GM23338 (cell line): Measurements from ENCODE around the gene LAMA4. TPM values are rescaled to one million over a fixed set of nuclear protein-coding genes. Genes with fewer than 3 reads are reported as not detected.

Experiments used
- ATAC-seq: fragments of 200-7000 bp; cut with Tn5 transposase; 3 replicates; pipeline ENCODE4 v1.9.1; 2020
- DNase-seq: peaks from one replicate; pipeline ENCODE4 v3.0.0-alpha.2; 2015; ENCODE audit warnings: low spot score
- H2AFZ ChIP-seq: fragments of 200-600 bp; sonication (generic); 2 replicates; pipeline ENCODE4 v1.8.0; 2016; ENCODE audit warnings: antibody characterized with exemption, mild to moderate bottlenecking, moderate library complexity
- H3F3A ChIP-seq: fragments of 200-600 bp; sonication (generic); replicated peaks from 2 replicates; pipeline ENCODE4 v1.8.0; 2017; ENCODE audit warnings: antibody characterized with exemption, mixed run types, low read depth
- H3K27ac ChIP-seq: fragments of 200-600 bp; sonication (generic); 2 replicates; pipeline ENCODE4 v1.6.1; 2016; ENCODE audit warnings: low read depth
- H3K27me3 ChIP-seq: fragments of 200-600 bp; sonication (generic); 2 replicates; pipeline ENCODE4 v1.8.0; 2016; ENCODE audit warnings: mild to moderate bottlenecking, mixed run types, moderate library complexity; ENCODE audit not compliant: insufficient read depth
- H3K36me3 ChIP-seq: fragments of 200-600 bp; sonication (generic); 2 replicates; pipeline ENCODE4 v1.8.0; 2016; ENCODE audit warnings: mild to moderate bottlenecking; ENCODE audit not compliant: insufficient read depth
- H3K4me1 ChIP-seq: fragments of 200-600 bp; sonication (generic); 2 replicates; pipeline ENCODE4 v1.8.0; 2016; ENCODE audit warnings: mild to moderate bottlenecking, moderate library complexity; ENCODE audit not compliant: insufficient read depth
- H3K4me2 ChIP-seq: fragments of 200-600 bp; sonication (generic); 2 replicates; pipeline ENCODE4 v1.7.1; 2017; ENCODE audit warnings: mixed run types
- H3K4me3 ChIP-seq: fragments of 200-600 bp; sonication (generic); 2 replicates; pipeline ENCODE4 v1.6.1; 2016; ENCODE audit warnings: mixed run types
- H3K79me2 ChIP-seq: fragments of 200-600 bp; sonication (generic); replicated peaks from 2 replicates; pipeline ENCODE4 v1.8.0; 2017; ENCODE audit warnings: mild to moderate bottlenecking; ENCODE audit not compliant: insufficient read depth
- H3K9me2 ChIP-seq: fragments of 200-600 bp; sonication (generic); 2 replicates; pipeline ENCODE4 v1.8.0; 2017; ENCODE audit not compliant: insufficient read depth
- H4K20me1 ChIP-seq: fragments of 200-600 bp; sonication (generic); replicated peaks from 2 replicates; pipeline ENCODE4 v1.8.0; 2017; ENCODE audit warnings: mild to moderate bottlenecking; ENCODE audit not compliant: insufficient read depth
- H3K27ac Mint-ChIP-seq: 2 replicates; pipeline ENCODE4 v1.8.0; 2020; ENCODE audit warnings: inconsistent platforms, mild to moderate bottlenecking, moderate library complexity, mixed read lengths
- H3K27me3 Mint-ChIP-seq: 3 replicates; pipeline ENCODE4 v1.8.0; 2022; ENCODE audit warnings: low read depth, mild to moderate bottlenecking, moderate library complexity, mixed read lengths, inconsistent platforms; ENCODE audit not compliant: insufficient read depth, poor library complexity
- H3K36me3 Mint-ChIP-seq: 3 replicates; pipeline ENCODE4 v1.8.0; 2021; ENCODE audit warnings: low read depth, mild to moderate bottlenecking, inconsistent platforms, moderate library complexity, mixed read lengths
- H3K4me1 Mint-ChIP-seq: 3 replicates; pipeline ENCODE4 v1.8.0; 2020; ENCODE audit warnings: mild to moderate bottlenecking, inconsistent platforms, mixed read lengths
- H3K4me3 Mint-ChIP-seq: 3 replicates; pipeline ENCODE4 v1.8.0; 2021; ENCODE audit warnings: moderate library complexity, mild to moderate bottlenecking, inconsistent platforms, mixed read lengths
- H3K9me3 Mint-ChIP-seq: 3 replicates; pipeline ENCODE4 v1.8.0; 2020; ENCODE audit warnings: moderate library complexity, mild to moderate bottlenecking, inconsistent platforms, mixed read lengths
- CREB1 ChIP-seq: fragments of 250-450 bp; sonication (Bioruptor Pico); IDR thresholded peaks from 2 replicates; pipeline ENCODE4 v1.5.0; 2020; ENCODE audit warnings: low read depth, mild to moderate bottlenecking, moderate library complexity
- EZH2 ChIP-seq: fragments of 200-600 bp; sonication (generic); IDR thresholded peaks from one replicate; pipeline ENCODE4 v1.8.0; 2017; ENCODE audit warnings: antibody characterized with exemption, mild to moderate bottlenecking, low read depth; ENCODE audit not compliant: unreplicated experiment
- EZH2phosphoT487 ChIP-seq: fragments of 200-600 bp; sonication (generic); IDR thresholded peaks from one replicate; pipeline ENCODE4 v1.8.1; 2018; ENCODE audit warnings: antibody characterized with exemption; ENCODE audit not compliant: unreplicated experiment
- JUNB ChIP-seq: IDR thresholded peaks from one replicate; pipeline ENCODE4 v1.6.1; 2016; ENCODE audit warnings: antibody characterized with exemption; ENCODE audit not compliant: unreplicated experiment
- NANOG ChIP-seq: IDR thresholded peaks from 2 replicates; pipeline ENCODE4 v1.6.1; 2016; ENCODE audit warnings: antibody characterized with exemption, borderline replicate concordance
- POLR2AphosphoS5 ChIP-seq: IDR thresholded peaks from 2 replicates; pipeline ENCODE4 v1.6.1; 2016; ENCODE audit warnings: antibody characterized with exemption, low read depth
- STAT1 ChIP-seq: IDR thresholded peaks from one replicate; pipeline ENCODE4 v1.6.1; 2016; ENCODE audit warnings: antibody characterized with exemption; ENCODE audit not compliant: unreplicated experiment
- ZNF114 ChIP-seq: fragments of 250-450 bp; sonication (Bioruptor Pico); IDR thresholded peaks from 2 replicates; pipeline ENCODE4 v1.5.0; 2020; ENCODE audit warnings: mild to moderate bottlenecking, moderate library complexity
- ZNF331 ChIP-seq: fragments of 250-450 bp; sonication (Bioruptor Pico); IDR thresholded peaks from 2 replicates; pipeline ENCODE4 v1.5.0; 2020; ENCODE audit warnings: low read depth, mild to moderate bottlenecking, moderate library complexity
- polyA plus RNA-seq: library from polyadenylated mRNA; unstranded; fragments of >200 nt; fragmentation: Nextera tagmentation; extraction: Ambion mirVana; gene quantifications from 2 replicates; pipeline ENCODE4 v1.2.1, GENCODE V29; 2016
- total RNA-seq: library from RNA; depleted of rRNA; stranded (reverse); fragments of >200 nt; shearing (Covaris generic); gene quantifications from 2 replicates; pipeline ENCODE4 v1.2.3, GENCODE V29; 2014
- TF ChIP-seq, protein P1 (sequence below): IDR thresholded peaks from 2 replicates; pipeline ENCODE4 v1.6.1; 2016; ENCODE audit warnings: antibody characterized with exemption
- TF ChIP-seq, protein P2 (sequence below): IDR thresholded peaks from one replicate; pipeline ENCODE4 v1.6.1; 2018; ENCODE audit warnings: antibody characterized with exemption; ENCODE audit not compliant: unreplicated experiment

The LAMA4 gene
- total and polyA plus RNA-seq, 2 experiments from 2014 or later, result 1.7 to 2.8 TPM

DNA sequence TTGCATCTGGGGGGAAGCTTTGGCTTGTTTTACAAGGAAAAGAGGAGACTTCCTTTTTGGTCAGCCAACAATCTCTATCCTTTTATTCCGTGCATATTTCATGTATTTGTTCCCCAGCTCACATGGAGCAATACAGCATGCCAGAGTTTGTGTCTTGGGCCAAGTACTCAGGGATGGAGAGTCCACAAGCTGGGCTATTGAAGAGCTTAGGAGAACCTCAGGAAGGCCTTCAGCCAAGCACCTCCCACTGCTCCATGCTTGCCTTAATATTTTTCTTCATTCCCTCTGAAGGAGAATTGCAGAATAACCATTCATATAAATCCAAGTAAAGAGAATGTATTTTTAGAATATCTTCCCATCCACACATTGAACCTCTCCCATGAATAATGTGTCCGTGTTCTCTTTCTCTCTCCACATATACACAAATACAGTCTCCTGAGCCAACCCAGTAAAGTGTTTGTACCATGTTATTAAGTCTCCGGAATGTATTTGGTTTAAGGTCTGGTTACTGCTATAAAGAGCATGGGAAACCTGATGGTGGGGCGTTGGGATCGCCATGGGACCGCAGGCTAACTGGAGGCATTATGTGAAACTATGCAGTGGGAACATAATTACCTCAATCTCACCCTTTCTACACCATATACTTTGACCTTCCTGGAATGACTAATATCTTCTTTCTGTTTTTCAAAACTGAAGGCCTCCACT, 3.0 kb downstream of the LAMA4 start:
- Histone ChIP-seq H3K4me2 (no peak overlapping the region), H3K4me1 (peaks cover 33% of the 10 kb centered on the region), H4K20me1 (no peaks in the 10 kb centered on the region), H3K9me2 (peaks cover 3% of the 10 kb centered on the region; the same call in 1 of the 2 replicates), H3K79me2 (no peaks in the 10 kb centered on the region), H3F3A (no peaks in the 10 kb centered on the region), H2AFZ (no peak overlapping the region), H3K27me3 (peaks cover 42% of the 10 kb centered on the region), H3K27ac (no peak overlapping the region), H3K36me3 (no peaks in the 10 kb centered on the region), H3K4me3 (no peak overlapping the region)
- ATAC-seq, result no peak
- Mint-ChIP-seq H3K9me3 (no peaks in the 10 kb centered on the region; the same call in 2 of the 3 replicates), H3K36me3 (no peaks in the 10 kb centered on the region), H3K4me3 (no peak overlapping the region), H3K27ac (no peak overlapping the region), H3K4me1 (peaks cover 25% of the 10 kb centered on the region), H3K27me3 (peaks cover 28% of the 10 kb centered on the region)
- TF ChIP-seq ZNF331 (CRISPR knock-in tag), result no peak
- no peak for TF ChIP-seq POLR2AphosphoS5
- no peak for TF ChIP-seq NANOG
- TF ChIP-seq, protein P1, sequence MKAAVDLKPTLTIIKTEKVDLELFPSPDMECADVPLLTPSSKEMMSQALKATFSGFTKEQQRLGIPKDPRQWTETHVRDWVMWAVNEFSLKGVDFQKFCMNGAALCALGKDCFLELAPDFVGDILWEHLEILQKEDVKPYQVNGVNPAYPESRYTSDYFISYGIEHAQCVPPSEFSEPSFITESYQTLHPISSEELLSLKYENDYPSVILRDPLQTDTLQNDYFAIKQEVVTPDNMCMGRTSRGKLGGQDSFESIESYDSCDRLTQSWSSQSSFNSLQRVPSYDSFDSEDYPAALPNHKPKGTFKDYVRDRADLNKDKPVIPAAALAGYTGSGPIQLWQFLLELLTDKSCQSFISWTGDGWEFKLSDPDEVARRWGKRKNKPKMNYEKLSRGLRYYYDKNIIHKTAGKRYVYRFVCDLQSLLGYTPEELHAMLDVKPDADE, result no peak
- no peak for TF ChIP-seq JUNB
- TF ChIP-seq, protein P2, sequence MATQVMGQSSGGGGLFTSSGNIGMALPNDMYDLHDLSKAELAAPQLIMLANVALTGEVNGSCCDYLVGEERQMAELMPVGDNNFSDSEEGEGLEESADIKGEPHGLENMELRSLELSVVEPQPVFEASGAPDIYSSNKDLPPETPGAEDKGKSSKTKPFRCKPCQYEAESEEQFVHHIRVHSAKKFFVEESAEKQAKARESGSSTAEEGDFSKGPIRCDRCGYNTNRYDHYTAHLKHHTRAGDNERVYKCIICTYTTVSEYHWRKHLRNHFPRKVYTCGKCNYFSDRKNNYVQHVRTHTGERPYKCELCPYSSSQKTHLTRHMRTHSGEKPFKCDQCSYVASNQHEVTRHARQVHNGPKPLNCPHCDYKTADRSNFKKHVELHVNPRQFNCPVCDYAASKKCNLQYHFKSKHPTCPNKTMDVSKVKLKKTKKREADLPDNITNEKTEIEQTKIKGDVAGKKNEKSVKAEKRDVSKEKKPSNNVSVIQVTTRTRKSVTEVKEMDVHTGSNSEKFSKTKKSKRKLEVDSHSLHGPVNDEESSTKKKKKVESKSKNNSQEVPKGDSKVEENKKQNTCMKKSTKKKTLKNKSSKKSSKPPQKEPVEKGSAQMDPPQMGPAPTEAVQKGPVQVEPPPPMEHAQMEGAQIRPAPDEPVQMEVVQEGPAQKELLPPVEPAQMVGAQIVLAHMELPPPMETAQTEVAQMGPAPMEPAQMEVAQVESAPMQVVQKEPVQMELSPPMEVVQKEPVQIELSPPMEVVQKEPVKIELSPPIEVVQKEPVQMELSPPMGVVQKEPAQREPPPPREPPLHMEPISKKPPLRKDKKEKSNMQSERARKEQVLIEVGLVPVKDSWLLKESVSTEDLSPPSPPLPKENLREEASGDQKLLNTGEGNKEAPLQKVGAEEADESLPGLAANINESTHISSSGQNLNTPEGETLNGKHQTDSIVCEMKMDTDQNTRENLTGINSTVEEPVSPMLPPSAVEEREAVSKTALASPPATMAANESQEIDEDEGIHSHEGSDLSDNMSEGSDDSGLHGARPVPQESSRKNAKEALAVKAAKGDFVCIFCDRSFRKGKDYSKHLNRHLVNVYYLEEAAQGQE, result no peak
- TF ChIP-seq EZH2phosphoT487, result no peak
- TF ChIP-seq STAT1, result no peak
- TF ChIP-seq EZH2, result no peak
- no peak for TF ChIP-seq ZNF114 (CRISPR knock-in tag)
- no peak for DNase-seq

DNA sequence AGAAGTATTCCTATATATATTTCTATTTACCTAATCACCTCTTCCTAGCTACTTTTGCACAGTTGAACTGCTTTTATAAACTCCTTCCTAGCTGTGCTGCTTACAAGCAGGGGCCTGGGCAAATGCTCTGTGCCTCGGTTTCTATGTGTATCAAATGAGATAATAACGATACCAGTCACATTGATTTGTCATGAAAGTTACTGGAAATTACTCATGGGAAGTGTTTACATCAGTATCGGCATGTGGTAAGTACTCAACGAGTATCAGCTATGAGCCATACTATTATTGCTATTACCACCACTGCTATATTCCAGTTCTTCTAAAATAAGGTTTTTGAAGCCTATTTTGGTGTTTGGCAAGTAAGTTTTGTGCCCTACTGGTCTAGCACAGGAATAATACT, 4.9 kb downstream of the LAMA4 start:
- Mint-ChIP-seq H3K9me3 (no peaks in the 10 kb centered on the region; the same call in 2 of the 3 replicates), H3K4me3 (no peak overlapping the region), H3K27ac (no peak overlapping the region), H3K4me1 (peaks cover 32% of the 10 kb centered on the region), H3K36me3 (no peaks in the 10 kb centered on the region), H3K27me3 (peaks cover 18% of the 10 kb centered on the region)
- no peaks in the 10 kb centered on the region for H3F3A ChIP-seq
- no peak for DNase-seq
- H4K20me1 ChIP-seq, result no peaks in the 10 kb centered on the region
- no peak overlapping the region for H3K27ac ChIP-seq
- H3K36me3 ChIP-seq, result no peaks in the 10 kb centered on the region
- H3K79me2 ChIP-seq, result no peaks in the 10 kb centered on the region
- peaks cover 38% of the 10 kb centered on the region for H3K4me1 ChIP-seq
- no peak for ATAC-seq
- H3K9me2 ChIP-seq, result peaks cover 3% of the 10 kb centered on the region; the same call in 1 of the 2 replicates
- no peak overlapping the region for H3K4me2 ChIP-seq
- H3K27me3 ChIP-seq, result peaks cover 29% of the 10 kb centered on the region
- no peak overlapping the region for H2AFZ ChIP-seq
- no peak overlapping the region for H3K4me3 ChIP-seq
- TF ChIP-seq CREB1, result no peak
- TF ChIP-seq POLR2AphosphoS5, result no peak
- no peak for TF ChIP-seq JUNB
- TF ChIP-seq NANOG, result no peak
- no peak for TF ChIP-seq ZNF114 (CRISPR knock-in tag)
- TF ChIP-seq, protein P2, result no peak
- TF ChIP-seq, protein P1, result no peak
- no peak for TF ChIP-seq EZH2phosphoT487
- TF ChIP-seq ZNF331 (CRISPR knock-in tag), result no peak
